Osteocyte (in vitro differentiated cells): ENCODE measurements around the gene MAP3K2. TPM values are rescaled to one million over a fixed set of nuclear protein-coding genes. Genes with fewer than 3 reads are reported as not detected.

Experiments
- DNase-seq: peaks from one replicate; pipeline ENCODE4 v3.0.0; 2021; ENCODE audit warnings: mixed read lengths; ENCODE audit not compliant: unreplicated experiment; ENCODE audit errors: extremely low spot score
- H3K27ac Mint-ChIP-seq: one replicate; pipeline ENCODE4 v1.8.0; 2021; ENCODE audit warnings: mild to moderate bottlenecking, mixed read lengths; ENCODE audit not compliant: unreplicated experiment
- H3K27me3 Mint-ChIP-seq: one replicate; pipeline ENCODE4 v1.8.0; 2021; ENCODE audit warnings: mixed read lengths; ENCODE audit not compliant: unreplicated experiment
- H3K36me3 Mint-ChIP-seq: one replicate; pipeline ENCODE4 v1.8.0; 2021; ENCODE audit warnings: mixed read lengths; ENCODE audit not compliant: unreplicated experiment
- H3K4me1 Mint-ChIP-seq: one replicate; pipeline ENCODE4 v1.8.0; 2021; ENCODE audit warnings: mixed read lengths; ENCODE audit not compliant: unreplicated experiment
- H3K4me3 Mint-ChIP-seq: one replicate; pipeline ENCODE4 v1.8.0; 2021; ENCODE audit warnings: mild to moderate bottlenecking, moderate library complexity, mixed read lengths; ENCODE audit not compliant: unreplicated experiment
- H3K9me3 Mint-ChIP-seq: one replicate; pipeline ENCODE4 v1.8.0; 2021; ENCODE audit warnings: mixed read lengths; ENCODE audit not compliant: unreplicated experiment
- total RNA-seq: library from RNA; stranded (reverse); gene quantifications from 2 replicates; pipeline ENCODE4 v1.2.1, GENCODE V29; 2021
- TF ChIP-seq, protein P1 (sequence below): fragments of 200-600 bp; sonication (generic); IDR thresholded peaks from 2 replicates; pipeline ENCODE4 v1.5.0; 2021; ENCODE audit warnings: antibody characterized with exemption, mild to moderate bottlenecking, moderate library complexity

MAP3K2 gene
- total RNA-seq, 1 donor from 2014 or later: 60.9 TPM

DNA sequence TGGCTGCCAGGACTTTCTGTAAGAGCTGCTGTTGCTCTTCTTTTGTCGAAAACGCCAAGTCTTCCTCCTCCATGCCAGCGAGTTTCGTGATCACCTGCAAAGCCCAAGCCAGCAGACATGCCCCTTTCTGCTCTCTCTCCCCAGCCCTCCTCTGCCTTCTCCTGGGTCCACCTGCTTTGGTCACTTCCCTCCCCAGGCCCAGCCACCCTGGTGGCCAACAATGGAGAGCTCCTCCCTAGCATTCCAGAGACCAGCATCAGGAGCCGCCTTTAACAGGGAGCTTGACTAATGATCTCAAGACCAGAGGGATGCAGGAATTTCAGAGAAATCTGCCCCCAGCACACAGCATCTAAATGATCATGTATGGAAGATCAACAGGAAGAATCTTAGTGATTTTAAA, 128.4 kb downstream of the MAP3K2 start:
- DNase-seq: no peak
- peaks cover 61% of the 10 kb centered on the region for H3K36me3 Mint-ChIP-seq
- TF ChIP-seq, protein P1, sequence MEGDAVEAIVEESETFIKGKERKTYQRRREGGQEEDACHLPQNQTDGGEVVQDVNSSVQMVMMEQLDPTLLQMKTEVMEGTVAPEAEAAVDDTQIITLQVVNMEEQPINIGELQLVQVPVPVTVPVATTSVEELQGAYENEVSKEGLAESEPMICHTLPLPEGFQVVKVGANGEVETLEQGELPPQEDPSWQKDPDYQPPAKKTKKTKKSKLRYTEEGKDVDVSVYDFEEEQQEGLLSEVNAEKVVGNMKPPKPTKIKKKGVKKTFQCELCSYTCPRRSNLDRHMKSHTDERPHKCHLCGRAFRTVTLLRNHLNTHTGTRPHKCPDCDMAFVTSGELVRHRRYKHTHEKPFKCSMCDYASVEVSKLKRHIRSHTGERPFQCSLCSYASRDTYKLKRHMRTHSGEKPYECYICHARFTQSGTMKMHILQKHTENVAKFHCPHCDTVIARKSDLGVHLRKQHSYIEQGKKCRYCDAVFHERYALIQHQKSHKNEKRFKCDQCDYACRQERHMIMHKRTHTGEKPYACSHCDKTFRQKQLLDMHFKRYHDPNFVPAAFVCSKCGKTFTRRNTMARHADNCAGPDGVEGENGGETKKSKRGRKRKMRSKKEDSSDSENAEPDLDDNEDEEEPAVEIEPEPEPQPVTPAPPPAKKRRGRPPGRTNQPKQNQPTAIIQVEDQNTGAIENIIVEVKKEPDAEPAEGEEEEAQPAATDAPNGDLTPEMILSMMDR: no peak

DNA sequence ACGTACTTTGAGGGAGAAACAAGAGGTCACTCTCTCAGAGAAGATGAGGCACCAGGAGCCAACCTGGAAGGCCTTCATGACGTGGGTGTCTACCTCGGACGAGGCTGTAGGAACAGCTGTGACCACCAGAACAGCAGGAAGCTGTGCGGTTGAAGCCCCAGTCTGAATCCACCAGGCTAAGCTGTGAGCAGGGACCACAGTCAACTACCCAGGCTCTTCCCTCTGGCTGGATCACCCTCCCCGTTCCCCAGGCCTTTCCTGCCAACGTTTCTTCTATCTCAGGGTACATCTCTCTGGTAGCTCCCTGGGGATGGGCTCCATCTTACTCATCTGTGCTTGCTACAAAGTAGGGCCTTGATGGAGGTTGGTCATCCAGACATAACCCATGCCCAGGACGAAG, 130.9 kb downstream of the MAP3K2 start:
- no peak overlapping the region for H3K4me3 Mint-ChIP-seq
- no peaks in the 10 kb centered on the region for H3K9me3 Mint-ChIP-seq
- peaks cover 48% of the 10 kb centered on the region for H3K36me3 Mint-ChIP-seq
- no peak overlapping the region for H3K27ac Mint-ChIP-seq
- H3K27me3 Mint-ChIP-seq: no peaks in the 10 kb centered on the region
- DNase-seq: no peak
- TF ChIP-seq, protein P1: no peak
- H3K4me1 Mint-ChIP-seq: peaks cover 20% of the 10 kb centered on the region

More for the DNA sequence above, 128.4 kb downstream of the MAP3K2 start:
- Mint-ChIP-seq H3K27me3 (no peaks in the 10 kb centered on the region), H3K9me3 (peaks cover 3% of the 10 kb centered on the region), H3K4me1 (peaks cover 19% of the 10 kb centered on the region), H3K27ac (no peak overlapping the region), H3K4me3 (no peak overlapping the region)

DNA sequence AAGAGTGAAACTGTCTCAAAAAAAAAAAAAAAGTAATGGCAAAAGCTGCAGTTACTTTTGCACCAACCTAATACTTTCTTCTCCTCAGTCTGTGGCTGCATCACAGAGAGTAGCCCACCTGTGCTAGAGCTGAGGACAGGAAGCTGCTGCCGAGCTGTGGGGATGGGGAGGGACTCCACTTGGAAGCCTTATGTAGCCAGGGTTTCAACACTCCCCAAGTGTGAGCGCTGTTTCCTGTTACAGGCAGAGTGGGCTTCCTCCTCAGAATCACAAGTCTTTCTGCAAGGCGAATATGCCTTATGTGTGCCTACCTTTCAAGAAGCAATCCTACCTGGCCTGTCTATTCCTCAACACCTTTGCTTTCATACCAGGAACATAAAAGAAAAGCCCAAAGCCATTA, 131.4 kb downstream of the MAP3K2 start:
- peak; percentile 21 for DNase-seq
- Mint-ChIP-seq H3K36me3 (peaks cover 44% of the 10 kb centered on the region), H3K27ac (no peak overlapping the region), H3K9me3 (no peaks in the 10 kb centered on the region), H3K27me3 (no peaks in the 10 kb centered on the region), H3K4me3 (no peak overlapping the region), H3K4me1 (peaks cover 19% of the 10 kb centered on the region)
- TF ChIP-seq, protein P1: no peak

DNA sequence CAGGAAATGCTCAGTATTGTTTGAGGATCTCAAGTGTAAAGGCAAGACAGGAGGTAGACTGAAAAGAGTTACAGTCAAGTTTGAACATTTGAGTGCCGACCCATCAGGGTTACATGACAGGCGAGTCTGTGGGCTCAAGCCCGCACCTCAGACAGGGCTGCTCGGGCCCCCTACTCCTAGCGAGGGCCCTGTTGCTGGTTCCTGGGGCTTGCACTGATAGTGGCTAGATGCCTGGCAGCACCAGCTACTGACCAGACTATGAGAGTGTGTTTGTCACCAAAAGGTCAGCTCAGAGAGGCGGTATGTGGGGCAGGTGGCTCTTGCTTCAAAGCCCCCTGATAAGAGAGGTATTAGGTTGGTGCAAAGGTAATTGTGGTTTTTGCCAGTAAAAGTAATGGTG, 132.1 kb downstream of the MAP3K2 start:
- Mint-ChIP-seq H3K27me3 (no peaks in the 10 kb centered on the region), H3K27ac (no peak overlapping the region), H3K36me3 (peaks cover 40% of the 10 kb centered on the region), H3K9me3 (no peaks in the 10 kb centered on the region), H3K4me3 (no peak overlapping the region), H3K4me1 (peaks cover 20% of the 10 kb centered on the region)
- no peak for DNase-seq
- TF ChIP-seq, protein P1: no peak

DNA sequence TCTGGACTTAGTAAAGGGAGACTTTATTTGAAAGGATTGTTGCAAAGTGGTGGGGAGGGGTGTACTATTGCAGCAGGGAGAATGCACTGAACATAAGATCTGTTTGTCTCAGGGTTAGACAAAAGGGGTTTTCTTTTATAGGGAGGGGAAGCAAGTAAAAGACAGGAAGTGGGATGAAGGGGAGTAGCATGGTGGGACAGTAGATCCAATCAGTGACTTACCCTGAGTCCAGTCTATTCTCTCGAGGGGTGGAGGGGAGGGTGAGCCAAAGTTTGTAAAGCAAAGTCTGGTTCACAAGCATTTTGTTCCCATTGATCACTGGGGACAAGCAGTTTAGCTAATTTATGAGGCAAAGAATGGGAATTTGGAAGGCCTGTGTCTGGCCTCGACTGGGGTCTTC, 132.6 kb downstream of the MAP3K2 start:
- Mint-ChIP-seq H3K9me3 (no peaks in the 10 kb centered on the region), H3K4me3 (no peak overlapping the region), H3K36me3 (peaks cover 41% of the 10 kb centered on the region), H3K27me3 (no peaks in the 10 kb centered on the region), H3K4me1 (peaks cover 20% of the 10 kb centered on the region), H3K27ac (no peak overlapping the region)
- no peak for DNase-seq
- TF ChIP-seq, protein P1: no peak
